HEK293 (cell line): ENCODE measurements around the gene KRTAP5-11.
"Not testable (repeated sequence)": the region's sequence is repeated elsewhere in the genome, so short reads cannot be mapped to it uniquely, and the experiment has no call there.

Source experiments
- CTCF ChIA-PET: fragments of 350-600 bp; formaldehyde crosslinking; extraction: SDS; loops from one replicate; lab custom pipeline; 2021; ENCODE audit warnings: antibody characterized with exemption; lab: Yijun Ruan, JAX
- POLR2A ChIA-PET: fragments of 300-600 bp; formaldehyde crosslinking; extraction: SDS; loops from one replicate; lab custom pipeline; 2020; ENCODE audit warnings: antibody characterized with exemption, inconsistent platforms; lab: Yijun Ruan, JAX
- H3K27ac ChIP-seq: fragments of 200-500 bp; sonication (Bioruptor generic); 2 replicates; pipeline ENCODE4 v1.5.1; 2014; ENCODE audit warnings: low read depth, low read length, control low read depth, inconsistent platforms; ENCODE audit errors: extremely low read depth
- H3K36me3 ChIP-seq, 2 experiments: fragments of 200-500 bp in 1 of 2; sonication (Bioruptor generic) in 1 of 2; 1 replicate in 1 of 2; 2 replicates in 1 of 2; pipeline ENCODE4 v1.5.1; 2014 to 2017; ENCODE audit warnings: inconsistent platforms in 2 of 2, low read length in 2 of 2; ENCODE audit not compliant: control insufficient read depth in 2 of 2, insufficient read depth in 1 of 2
- H3K4me1 ChIP-seq: fragments of 200-500 bp; sonication (Bioruptor generic); 2 replicates; pipeline ENCODE4 v1.5.1; 2014; ENCODE audit warnings: mild to moderate bottlenecking, low read length, inconsistent platforms; ENCODE audit not compliant: control insufficient read depth, insufficient read depth
- H3K4me3 ChIP-seq: 2 replicates; pipeline ENCODE4 v1.5.1; 2011; ENCODE audit warnings: low read depth, mild to moderate bottlenecking, control low read depth, low read length, moderate library complexity
- H3K9me3 ChIP-seq: fragments of 200-500 bp; sonication (Bioruptor generic); 2 replicates; pipeline ENCODE4 v1.5.1; 2014; ENCODE audit warnings: low read depth, low read length, inconsistent platforms; ENCODE audit not compliant: control insufficient read depth, insufficient read depth

Gene KRTAP5-11

DNA sequence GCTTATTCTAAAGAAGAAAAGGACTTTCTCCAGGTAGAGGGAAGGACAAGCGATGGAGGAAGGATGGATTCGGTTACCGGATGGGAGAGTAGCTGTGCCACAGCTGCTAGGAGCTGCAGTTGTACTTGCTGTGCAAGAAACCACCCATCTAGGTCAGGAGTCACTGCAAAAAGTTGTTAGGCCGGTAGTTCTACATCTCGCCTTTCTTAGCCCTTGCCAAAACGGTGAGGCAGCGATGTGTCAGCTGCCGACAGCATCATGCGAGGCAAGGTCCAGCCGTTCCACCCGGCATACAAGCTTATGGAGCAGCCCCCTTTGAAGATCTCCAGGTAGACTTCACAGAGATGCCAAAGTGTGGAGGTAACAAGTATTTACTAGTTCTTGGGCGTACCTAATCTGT, 32.3 kb upstream of the KRTAP5-11 start:
- H3K36me3 ChIP-seq, POLR2A ChIA-PET, H3K4me3 ChIP-seq, CTCF ChIA-PET, H3K4me1 ChIP-seq, H3K9me3 ChIP-seq, H3K27ac ChIP-seq: not testable (repeated sequence)

DNA sequence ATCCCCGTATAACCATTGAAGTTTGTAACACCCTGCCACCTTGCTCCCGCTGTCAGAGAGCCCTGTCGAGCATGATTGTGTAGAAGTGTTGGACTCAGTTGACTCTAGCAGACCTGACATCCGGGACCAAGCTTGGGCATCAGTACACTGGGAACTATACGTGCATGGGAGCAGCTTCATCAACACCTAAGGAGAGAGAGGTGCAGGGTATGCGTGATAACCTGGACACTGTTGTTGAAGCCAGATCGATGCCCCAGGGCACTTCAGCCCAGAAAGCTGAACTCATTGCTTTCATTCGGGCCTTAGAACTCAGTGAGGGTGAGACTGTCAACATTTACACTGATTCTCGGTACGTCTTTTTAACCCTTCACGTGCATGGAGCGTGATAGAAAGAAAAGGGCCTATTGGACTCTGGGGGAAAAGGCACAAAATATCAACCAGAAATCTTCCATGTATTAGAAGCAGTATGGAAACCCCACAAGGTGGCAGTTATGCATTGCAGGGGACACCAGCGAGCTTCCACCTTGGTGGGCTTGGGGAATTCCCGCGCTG, 31.8 kb upstream of the KRTAP5-11 start:
- CTCF ChIA-PET, H3K4me3 ChIP-seq, H3K4me1 ChIP-seq, H3K9me3 ChIP-seq, H3K36me3 ChIP-seq, POLR2A ChIA-PET, H3K27ac ChIP-seq: not testable (repeated sequence)

DNA sequence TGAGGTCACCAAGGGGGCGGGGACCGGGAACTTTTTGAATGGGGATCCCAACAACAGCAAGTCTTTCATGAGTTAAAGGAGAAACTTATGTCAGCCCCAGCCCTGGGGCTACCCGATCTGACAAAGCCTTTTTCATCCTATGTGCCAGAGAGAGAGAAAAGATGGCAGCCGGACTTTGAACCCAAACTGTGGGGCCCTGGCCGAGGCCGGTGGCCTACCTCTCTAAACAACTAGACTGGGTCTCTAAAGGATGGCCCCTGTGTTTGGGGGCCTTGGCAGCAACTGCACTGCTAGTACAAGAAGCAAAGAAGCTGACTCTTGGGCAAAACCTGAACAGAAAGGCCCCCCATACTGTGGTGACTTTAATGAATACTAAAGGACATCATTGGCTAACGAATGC, 31.3 kb upstream of the KRTAP5-11 start:
- CTCF ChIA-PET, POLR2A ChIA-PET, H3K36me3 ChIP-seq, H3K9me3 ChIP-seq, H3K27ac ChIP-seq, H3K4me1 ChIP-seq, H3K4me3 ChIP-seq: not testable (repeated sequence)

DNA sequence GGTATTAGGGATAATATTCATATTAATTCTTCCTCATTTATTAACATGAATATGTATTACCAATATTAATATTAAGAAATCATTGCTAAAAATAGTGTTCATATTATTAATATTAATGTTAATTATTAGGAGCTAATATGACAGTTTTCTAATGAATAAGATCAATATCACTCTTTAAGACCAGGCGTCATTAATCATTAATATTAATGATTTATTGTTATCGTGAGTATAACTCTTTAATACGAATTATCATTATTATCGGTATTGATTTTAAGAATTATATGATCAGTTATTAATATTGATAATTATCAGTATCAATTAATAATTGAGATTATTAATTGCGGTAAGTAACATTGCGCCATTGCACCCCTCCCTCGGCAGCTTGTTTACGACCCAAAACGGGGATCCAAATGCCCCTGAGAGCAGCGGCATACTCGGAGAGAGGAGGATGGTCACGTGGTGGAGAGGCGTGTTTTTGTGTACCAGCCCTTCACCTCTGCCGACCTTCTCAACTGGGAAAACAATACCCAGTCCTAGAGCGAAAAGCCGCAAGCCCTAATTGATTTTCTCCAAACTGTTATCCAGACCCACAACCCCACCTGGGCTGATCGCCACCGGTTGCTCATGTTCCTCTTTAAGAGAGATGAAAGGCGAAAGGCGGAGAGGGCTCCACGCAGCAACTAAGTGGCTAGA, 28.7 kb upstream of the KRTAP5-11 start:
- H3K9me3 ChIP-seq, H3K36me3 ChIP-seq, H3K27ac ChIP-seq, H3K4me1 ChIP-seq, POLR2A ChIA-PET, H3K4me3 ChIP-seq, CTCF ChIA-PET: not testable (repeated sequence)

DNA sequence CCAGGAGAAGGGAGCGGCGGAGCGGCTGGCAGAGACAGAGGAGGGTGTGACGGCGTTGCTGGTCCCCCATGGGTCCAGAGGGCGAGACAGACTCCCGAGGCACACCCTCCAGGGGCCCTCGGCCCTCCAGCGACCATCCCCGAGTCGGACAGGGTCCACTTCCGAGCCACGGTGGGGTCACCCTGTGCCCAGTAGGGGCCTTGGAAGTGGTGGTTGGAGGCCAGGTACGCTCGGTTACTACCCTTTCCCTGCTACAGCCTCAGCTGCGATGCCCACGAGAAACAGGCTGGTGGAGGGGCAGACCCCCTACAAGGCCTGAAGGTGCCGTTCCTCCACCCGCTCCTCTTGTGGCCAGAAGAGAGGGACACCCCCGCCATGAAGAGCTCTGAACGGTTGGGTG, 25.6 kb upstream of the KRTAP5-11 start:
- H3K4me1 ChIP-seq, CTCF ChIA-PET, H3K9me3 ChIP-seq, H3K36me3 ChIP-seq, H3K4me3 ChIP-seq, H3K27ac ChIP-seq, POLR2A ChIA-PET: not testable (repeated sequence)

DNA sequence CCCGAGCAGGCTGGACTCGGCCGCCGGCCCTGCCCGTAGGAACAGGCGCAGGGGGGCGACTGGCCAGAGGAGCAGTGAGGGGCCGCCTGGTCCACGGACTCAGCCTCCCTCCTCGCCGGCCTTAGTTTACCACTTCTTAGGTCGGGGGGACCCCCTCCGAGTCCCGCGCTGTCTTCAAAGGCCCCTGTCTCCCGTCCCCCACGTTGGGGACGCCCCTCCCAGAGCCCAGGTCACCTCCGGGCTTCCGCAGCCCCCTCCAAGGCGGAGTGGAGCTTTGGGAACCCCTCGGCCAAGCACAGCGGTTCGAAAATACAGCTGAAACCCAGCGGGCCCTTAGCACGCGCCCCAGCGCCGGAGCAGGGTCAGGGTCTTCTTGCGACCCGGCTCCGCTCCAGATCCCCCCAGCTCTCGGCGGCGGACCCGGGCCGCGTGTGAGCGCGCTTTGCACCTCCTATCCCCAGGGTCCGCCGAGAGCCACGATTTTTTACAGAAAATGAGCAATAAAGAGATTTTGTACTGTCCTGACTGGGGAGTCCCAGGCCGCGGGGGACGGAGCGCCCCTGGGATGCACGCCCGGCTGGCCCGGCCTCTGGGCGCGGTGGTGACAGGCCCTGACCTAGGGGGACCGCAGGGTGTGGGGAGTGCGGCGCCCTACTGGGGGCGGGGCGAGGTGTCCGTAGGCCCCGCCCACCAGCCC, 25.0 kb upstream of the KRTAP5-11 start:
- CTCF ChIA-PET, POLR2A ChIA-PET, H3K9me3 ChIP-seq, H3K4me1 ChIP-seq, H3K4me3 ChIP-seq, H3K27ac ChIP-seq, H3K36me3 ChIP-seq: not testable (repeated sequence)

DNA sequence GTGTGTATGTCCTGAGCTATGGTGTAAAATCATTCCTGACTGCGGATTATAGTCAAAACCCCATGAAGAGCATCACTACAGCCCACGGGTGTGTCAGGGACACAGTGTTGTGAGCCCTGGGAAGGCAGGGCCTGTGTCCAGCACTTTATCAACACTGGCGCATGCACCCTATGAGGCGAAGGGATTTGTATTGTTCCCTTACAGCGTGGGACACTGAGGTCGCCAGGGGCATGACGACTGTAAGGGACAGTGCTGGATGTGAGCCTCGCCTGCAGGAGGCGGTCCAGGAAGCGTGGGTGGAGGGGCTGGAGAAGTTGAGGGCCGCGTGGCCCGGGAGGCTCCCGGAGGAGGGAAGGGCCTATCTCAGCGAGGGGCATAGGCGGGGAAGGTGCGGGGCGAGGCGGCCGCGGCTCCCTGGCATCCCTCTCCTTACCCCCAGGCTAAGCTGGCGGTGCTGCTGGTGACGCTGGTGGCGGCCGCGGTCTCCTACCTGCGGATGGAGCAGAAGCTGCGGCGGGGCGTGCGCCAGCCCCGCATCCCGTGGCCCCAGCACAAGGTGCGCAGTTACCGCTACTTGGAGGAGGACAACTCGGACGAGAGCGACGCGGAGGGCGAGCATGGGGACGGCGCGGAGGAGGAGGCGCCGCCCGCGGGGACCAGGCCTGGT, 24.3 kb upstream of the KRTAP5-11 start:
- H3K9me3 ChIP-seq, H3K4me1 ChIP-seq, POLR2A ChIA-PET, H3K4me3 ChIP-seq, H3K27ac ChIP-seq, H3K36me3 ChIP-seq, CTCF ChIA-PET: not testable (repeated sequence)
